NT2/D1 (cell line): ENCODE results near the gene BAD.

Experiments used
- YY1 ChIP-seq: IDR thresholded peaks from 2 replicates; pipeline ENCODE4 v1.6.1; 2011; ENCODE audit not compliant: insufficient read length, insufficient read depth
- ZNF274 ChIP-seq: IDR thresholded peaks from 2 replicates; pipeline ENCODE4 v1.6.1; 2011; ENCODE audit warnings: mild to moderate bottlenecking, low read depth, low read length

GRCh38 chr11:64243236-64243854 is 41.1 kb downstream of the BAD start:
- no peak for TF ChIP-seq YY1
- no peak for TF ChIP-seq ZNF274
